GM08714 (cell line): Measurements from ENCODE around the gene EDA.

Source experiments
- H3K4me3 ChIP-seq: fragments of 200-500 bp; sonication (Bioruptor generic); 2 replicates; pipeline ENCODE4 v1.5.1; 2014; ENCODE audit warnings: mild to moderate bottlenecking, low read length, inconsistent platforms
- ZNF274 ChIP-seq: IDR thresholded peaks from 2 replicates; pipeline ENCODE4 v1.6.1; 2012; ENCODE audit warnings: mild to moderate bottlenecking, low read depth, low read length

Gene EDA

GRCh38 chrX:70009970-70010369, 394.1 kb downstream of the EDA start:
- no peak overlapping the region for H3K4me3 ChIP-seq
- TF ChIP-seq ZNF274: no peak

GRCh38 chrX:70012756-70013155, 396.8 kb downstream of the EDA start:
- H3K4me3 ChIP-seq: no peak overlapping the region
- TF ChIP-seq ZNF274: no peak

GRCh38 chrX:70013466-70014381, 397.8 kb downstream of the EDA start:
- no peak for TF ChIP-seq ZNF274

GRCh38 chrX:70016513-70016912, 400.6 kb downstream of the EDA start:
- no peak for TF ChIP-seq ZNF274
- no peak overlapping the region for H3K4me3 ChIP-seq

More at GRCh38 chrX:70013466-70014381, 397.8 kb downstream of the EDA start:
- no peak overlapping the region for H3K4me3 ChIP-seq

GRCh38 chrX:70022616-70023015, 406.7 kb downstream of the EDA start:
- no peak overlapping the region for H3K4me3 ChIP-seq
- TF ChIP-seq ZNF274: no peak

GRCh38 chrX:70025464-70025863, 409.6 kb downstream of the EDA start:
- TF ChIP-seq ZNF274: no peak
- no peak overlapping the region for H3K4me3 ChIP-seq

- TF ChIP-seq ZNF274: no peak
- no peak overlapping the region for H3K4me3 ChIP-seq
Observed at GRCh38 chrX:70026112-70026850, 410.4 kb downstream of the EDA start.

GRCh38 chrX:70026851-70027200, 410.9 kb downstream of the EDA start:
- no peak for TF ChIP-seq ZNF274
- no peak overlapping the region for H3K4me3 ChIP-seq

- no peak overlapping the region for H3K4me3 ChIP-seq
- no peak for TF ChIP-seq ZNF274
Observed at GRCh38 chrX:70029863-70030262, 413.9 kb downstream of the EDA start.

- no peak overlapping the region for H3K4me3 ChIP-seq
- TF ChIP-seq ZNF274: no peak
Observed at GRCh38 chrX:70030301-70030767, 414.4 kb downstream of the EDA start.

GRCh38 chrX:70032792-70033191, 416.9 kb downstream of the EDA start:
- H3K4me3 ChIP-seq: no peak overlapping the region
- TF ChIP-seq ZNF274: no peak

- TF ChIP-seq ZNF274: no peak
- H3K4me3 ChIP-seq: no peak overlapping the region
Observed at GRCh38 chrX:70033348-70034051, 417.6 kb downstream of the EDA start.

GRCh38 chrX:70034646-70035045, 418.7 kb downstream of the EDA start:
- TF ChIP-seq ZNF274: no peak
- no peak overlapping the region for H3K4me3 ChIP-seq

GRCh38 chrX:70038515-70038914, 422.6 kb downstream of the EDA start:
- no peak for TF ChIP-seq ZNF274
- H3K4me3 ChIP-seq: no peak overlapping the region
